SK-N-MC (cell line): ENCODE data around the gene SEH1L.

ENCODE experiments used
- EZH2 ChIP-seq: fragments of 200-600 bp; sonication (generic); IDR thresholded peaks from one replicate; pipeline ENCODE4 v1.6.1; 2017; ENCODE audit warnings: antibody characterized with exemption
- FOXP2 ChIP-seq: optimal IDR thresholded peaks from 2 replicates; pipeline ENCODE3; 2011; ENCODE audit warnings: mild to moderate bottlenecking, moderate library complexity; ENCODE audit not compliant: insufficient read depth; ENCODE audit errors: extremely low read length, control extremely low read depth
- POLR2AphosphoS5 ChIP-seq: IDR thresholded peaks from 2 replicates; pipeline ENCODE4 v1.6.1; 2012; ENCODE audit warnings: mild to moderate bottlenecking, low read depth, low read length, borderline replicate concordance

DNA sequence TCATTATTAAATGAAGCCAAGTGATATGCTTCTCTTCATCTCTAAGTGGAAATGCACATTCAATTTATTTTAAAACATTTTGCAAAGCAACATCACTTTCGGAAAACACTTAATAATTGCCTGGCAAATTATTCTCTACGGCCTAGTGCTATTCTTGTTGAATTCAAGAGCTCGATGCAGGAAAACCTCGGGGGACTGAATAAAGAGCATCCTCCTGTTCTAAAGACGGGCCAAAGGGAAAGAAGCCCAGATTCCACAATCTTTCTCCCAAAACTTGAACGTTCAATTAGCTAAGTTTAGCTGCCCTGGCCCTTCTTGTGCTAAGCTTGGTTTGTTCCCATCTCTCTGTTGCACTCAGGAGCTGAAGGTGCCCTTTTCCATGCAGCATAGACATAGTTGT lies 23.2 kb upstream of the SEH1L start:
- TF ChIP-seq EZH2 = no peak
- TF ChIP-seq POLR2AphosphoS5 = no peak
- no peak for TF ChIP-seq FOXP2
